GM12878 (cell line): Measurements from ENCODE around the gene RALB. TPM values are rescaled to one million over a fixed set of nuclear protein-coding genes. Genes with fewer than 3 reads are reported as not detected.

Source experiments
- ATAC-seq: fragments of 200-7000 bp; cut with Tn5 transposase; 3 replicates; pipeline ENCODE4 v1.9.1; 2020; ENCODE audit warnings: mild to moderate bottlenecking, moderate library complexity
- BruUV-seq: library from RNA; stranded (reverse); fragments of 400-500 nt; replicated peaks from 2 replicates; lab custom pipeline; 2021; lab: Mats Ljungman, UMichigan
- CTCF ChIA-PET: fragments of 300-600 bp; sonication (Branson Sonifier 250); formaldehyde crosslinking; extraction: SDS; loops from one replicate; lab custom pipeline; 2021; ENCODE audit warnings: inconsistent platforms; lab: Yijun Ruan, JAX
- POLR2A ChIA-PET: fragments of 350-600 bp; formaldehyde crosslinking; extraction: SDS; loops from one replicate; lab custom pipeline; 2021; ENCODE audit warnings: inconsistent platforms; lab: Charles Lee
- RAD21 ChIA-PET: fragments of 300-600 bp; sonication (Branson Sonifier 250); formaldehyde crosslinking; loops from one replicate; lab custom pipeline; 2023; ENCODE audit warnings: antibody characterized with exemption; ENCODE audit not compliant: unreplicated experiment; lab: Charles Lee
- SMC1A ChIA-PET: fragments of 300-600 bp; sonication (Branson Sonifier 250); formaldehyde crosslinking; loops from one replicate; lab custom pipeline; 2023; ENCODE audit not compliant: unreplicated experiment, uncharacterized antibody; lab: Charles Lee
- DNase-seq: peaks from one replicate; pipeline ENCODE4 v3.0.0-alpha.2; 2011; ENCODE audit warnings: low read depth, low spot score
- FAIRE-seq: peaks from 3 replicates; lab custom pipeline; 2011; peaks lifted over from hg19 to GRCh38; lab: Jason Lieb, UNC
- H2AFZ ChIP-seq: 2 replicates; pipeline ENCODE4 v1.6.0; 2011; ENCODE audit warnings: low read depth, low read length, control low read depth; ENCODE audit not compliant: control insufficient read depth
- H3K27ac ChIP-seq: 2 replicates; pipeline ENCODE4 v1.5.1; 2011; ENCODE audit warnings: control low read depth; ENCODE audit not compliant: control insufficient read depth, insufficient read depth
- H3K27me3 ChIP-seq, 2 experiments: replicated peaks in 1 of 2; 2 replicates each; pipeline versions ENCODE4 v1.6.0 to v1.6.1; 2011; ENCODE audit warnings: low read length in 1 of 2; ENCODE audit not compliant: control insufficient read depth in 2 of 2, insufficient read depth in 2 of 2
- H3K36me3 ChIP-seq, 2 experiments: 2 replicates each; pipeline ENCODE4 v1.5.1; 2011; ENCODE audit warnings: low read length in 1 of 2; ENCODE audit not compliant: control insufficient read depth in 2 of 2, insufficient read depth in 2 of 2
- H3K4me1 ChIP-seq: 2 replicates; pipeline ENCODE4 v1.6.1; 2011; ENCODE audit warnings: mild to moderate bottlenecking, low read length, moderate library complexity, mixed read lengths; ENCODE audit not compliant: control insufficient read depth, insufficient read depth
- H3K4me2 ChIP-seq: 2 replicates; pipeline ENCODE4 v1.6.0; 2011; ENCODE audit warnings: control low read depth; ENCODE audit not compliant: control insufficient read depth, insufficient read depth
- H3K4me3 ChIP-seq: fragments of 200-600 bp; sonication (generic); 2 replicates; pipeline ENCODE4 v1.5.1; 2016
- H3K79me2 ChIP-seq: 2 replicates; pipeline ENCODE4 v1.6.0; 2011; ENCODE audit warnings: low read length; ENCODE audit not compliant: control insufficient read depth, insufficient read depth
- H3K9ac ChIP-seq: 2 replicates; pipeline ENCODE4 v1.8.0; 2011; ENCODE audit warnings: low read length, control low read depth, mixed read lengths; ENCODE audit not compliant: control insufficient read depth, insufficient read depth
- H3K9me3 ChIP-seq: replicated peaks from 3 replicates; pipeline ENCODE4 v1.5.1; 2011; ENCODE audit warnings: mild to moderate bottlenecking, low read length; ENCODE audit not compliant: control insufficient read depth, insufficient read depth
- H4K20me1 ChIP-seq: 2 replicates; pipeline ENCODE4 v1.6.0; 2011; ENCODE audit not compliant: control insufficient read depth, insufficient read depth
- CREM ChIP-seq: IDR thresholded peaks from 2 replicates; pipeline ENCODE4 v1.6.1; 2014; ENCODE audit warnings: antibody characterized with exemption, low read depth
- IKZF1 ChIP-seq: fragments of 450-650 bp; conservative IDR thresholded peaks from 2 replicates; pipeline ENCODE4 v1.6.1; 2017; ENCODE audit warnings: antibody characterized with exemption, mild to moderate bottlenecking
- KAT2A ChIP-seq: conservative IDR thresholded peaks from 2 replicates; pipeline ENCODE4 v1.6.1; 2011; ENCODE audit warnings: low read depth, low read length; ENCODE audit not compliant: control insufficient read depth
- KLF5 ChIP-seq: fragments of 450-650 bp; IDR thresholded peaks from 2 replicates; pipeline ENCODE4 v1.6.1; 2014; ENCODE audit warnings: mild to moderate bottlenecking; ENCODE audit not compliant: partially characterized antibody
- LARP7 ChIP-seq: fragments of 450-650 bp; IDR thresholded peaks from 2 replicates; pipeline ENCODE4 v1.6.1; 2017; ENCODE audit warnings: mild to moderate bottlenecking
- NBN ChIP-seq: fragments of 450-650 bp; IDR thresholded peaks from 2 replicates; pipeline ENCODE4 v1.6.1; 2016
- NR2C1 ChIP-seq: fragments of 450-650 bp; IDR thresholded peaks from 2 replicates; pipeline ENCODE4 v1.6.1; 2017; ENCODE audit warnings: antibody characterized with exemption, mild to moderate bottlenecking, moderate library complexity
- WGBS: methylation state at CpG from one replicate; pipeline ENCODE4 v1.1.6; 2016; ENCODE audit warnings: low lambda C conversion rate; ENCODE audit not compliant: insufficient replicate concordance, insufficient coverage; ENCODE audit errors: missing lambda C conversion rate; 5-methylcytosine and 5-hydroxymethylcytosine counted together
- in situ Hi-C: fragments of 300-500 bp; cut with MboI; formaldehyde crosslinking; loops from 9 replicates; pipeline ENCODE4 v1.14.3; 2018; ENCODE audit warnings: mixed read lengths
- intact Hi-C: fragments of 100-400 bp; cut with micrococcal nuclease; formaldehyde crosslinking; loops from one replicate; pipeline ENCODE4 v1.14.2; 2022; ENCODE audit not compliant: unreplicated experiment
- polyA plus RNA-seq, 11 experiments: library from polyadenylated mRNA; depleted of rRNA in 4 of 11; unstranded in 6 of 11; stranded (reverse) in 5 of 11; fragments of >200 nt; fragmentation: Nextera tagmentation in 4 of 11; fragmentation: Illumina TruSeq in 1 of 11; extraction: Ambion mirVana in 4 of 11; extraction: Trizol in 1 of 11; gene quantifications; 1 replicate in 1 of 11; 2 replicates in 10 of 11; pipeline versions ENCODE4 v1.2.1 to v1.2.3, GENCODE V29; 2011 to 2016; ENCODE audit warnings: inconsistent platforms in 2 of 11, missing spikeins in 2 of 11, low read depth in 1 of 11
- total RNA-seq, 4 experiments: library from RNA; depleted of rRNA in 3 of 4; stranded (reverse); fragments of >200 nt in 3 of 4; fragmentation: Illumina TruSeq in 1 of 4; extraction: Trizol in 1 of 4; gene quantifications; 2 replicates each; pipeline versions ENCODE4 v1.2.1 to v1.2.3, GENCODE V29; 2013 to 2021
- TF ChIP-seq, protein P1 (sequence below): IDR thresholded peaks from 2 replicates; pipeline ENCODE4 v1.6.1; 2012; ENCODE audit warnings: low read depth, low read length, improper control_type of control experiment
- TF ChIP-seq, protein P2 (sequence below): fragments of 450-650 bp; IDR thresholded peaks from 2 replicates; pipeline ENCODE4 v1.6.1; 2017; ENCODE audit warnings: borderline replicate concordance

The RALB gene
- total and polyA plus RNA-seq, 10 of the 15 experiments (the other 5 are each of a cell fraction or from before 2014, with no cell fraction given) = 8.3 to 54.0 (median 24.2) TPM

DNA sequence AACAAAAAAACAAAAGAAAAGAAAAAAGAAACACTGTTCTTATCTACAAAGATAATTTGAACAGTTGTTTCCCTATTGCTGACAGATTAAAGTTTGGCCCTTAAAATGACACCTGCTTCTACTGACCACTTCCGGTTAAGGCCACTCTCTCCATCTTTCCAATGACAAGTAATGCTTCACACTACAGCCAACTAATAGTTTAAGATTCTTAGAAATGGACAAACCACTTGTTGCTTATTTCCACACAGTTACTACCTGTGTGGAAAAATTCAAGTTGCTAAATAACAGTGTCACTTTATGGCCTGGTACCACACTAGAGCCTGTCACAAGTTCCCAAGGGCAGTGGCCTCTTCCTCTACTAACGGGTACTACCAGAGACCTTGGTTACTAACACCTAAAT, 31.9 kb upstream of the RALB start:
- FAIRE-seq (no peak), DNase-seq (no peak), ATAC-seq (no peak)
- TF ChIP-seq, protein P1, sequence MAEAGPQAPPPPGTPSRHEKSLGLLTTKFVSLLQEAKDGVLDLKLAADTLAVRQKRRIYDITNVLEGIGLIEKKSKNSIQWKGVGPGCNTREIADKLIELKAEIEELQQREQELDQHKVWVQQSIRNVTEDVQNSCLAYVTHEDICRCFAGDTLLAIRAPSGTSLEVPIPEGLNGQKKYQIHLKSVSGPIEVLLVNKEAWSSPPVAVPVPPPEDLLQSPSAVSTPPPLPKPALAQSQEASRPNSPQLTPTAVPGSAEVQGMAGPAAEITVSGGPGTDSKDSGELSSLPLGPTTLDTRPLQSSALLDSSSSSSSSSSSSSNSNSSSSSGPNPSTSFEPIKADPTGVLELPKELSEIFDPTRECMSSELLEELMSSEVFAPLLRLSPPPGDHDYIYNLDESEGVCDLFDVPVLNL = no peak
- TF ChIP-seq NBN (no peak), KLF5 (no peak), CREM (no peak), IKZF1 (no peak), KAT2A (no peak), LARP7 (no peak), NR2C1 (no peak)
- TF ChIP-seq, protein P2, sequence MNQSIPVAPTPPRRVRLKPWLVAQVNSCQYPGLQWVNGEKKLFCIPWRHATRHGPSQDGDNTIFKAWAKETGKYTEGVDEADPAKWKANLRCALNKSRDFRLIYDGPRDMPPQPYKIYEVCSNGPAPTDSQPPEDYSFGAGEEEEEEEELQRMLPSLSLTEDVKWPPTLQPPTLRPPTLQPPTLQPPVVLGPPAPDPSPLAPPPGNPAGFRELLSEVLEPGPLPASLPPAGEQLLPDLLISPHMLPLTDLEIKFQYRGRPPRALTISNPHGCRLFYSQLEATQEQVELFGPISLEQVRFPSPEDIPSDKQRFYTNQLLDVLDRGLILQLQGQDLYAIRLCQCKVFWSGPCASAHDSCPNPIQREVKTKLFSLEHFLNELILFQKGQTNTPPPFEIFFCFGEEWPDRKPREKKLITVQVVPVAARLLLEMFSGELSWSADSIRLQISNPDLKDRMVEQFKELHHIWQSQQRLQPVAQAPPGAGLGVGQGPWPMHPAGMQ = no peak
- Histone ChIP-seq H3K9me3 (no peaks in the 10 kb centered on the region), H3K4me3 (peak overlapping the region; percentile 44; the same call in 1 of the 2 replicates), H3K36me3 (no peaks in the 10 kb centered on the region; a peak in 1 of 4 replicates), H3K4me1 (peaks cover 22% of the 10 kb centered on the region), H3K9ac (no peak overlapping the region), H3K27me3 (no peaks in the 10 kb centered on the region), H2AFZ (no peak overlapping the region), H3K27ac (no peak overlapping the region; the same call in 1 of the 2 replicates), H3K4me2 (peak overlapping the region; percentile 61; the same call in 1 of the 2 replicates), H4K20me1 (no peaks in the 10 kb centered on the region), H3K79me2 (peaks cover 18% of the 10 kb centered on the region)
- CTCF ChIA-PET = interaction anchor here (0.9 to 3.5 kb wide), 2 partner anchors 45 to 92 kb away, joined by 3 to 13 read pairs; no protein-coding TSS in a partner anchor
- SMC1A ChIA-PET = interaction anchor here (1.1 kb wide), 1 partner anchor 791 kb away, joined by 3 read pairs; no protein-coding TSS in a partner anchor
- 50% methylated on average over 2 of the region's 2 CpGs for WGBS
- POLR2A ChIA-PET = no interaction called here
- BruUV-seq = no TSS peak
- in situ Hi-C loops = loop anchor here (25.0 kb wide), 1 partner anchor 467 kb away; no protein-coding TSS in a partner anchor
- intact Hi-C loops = no loop called here
- RAD21 ChIA-PET = no interaction called here
